HepG2 (cell line): Measurements from ENCODE around the gene ATL2. TPM values are rescaled to one million over a fixed set of nuclear protein-coding genes. Genes with fewer than 3 reads are reported as not detected.

Experiments used
- CBX5 ChIP-seq: sonication (generic); formaldehyde crosslinking; IDR thresholded peaks from 2 replicates; pipeline ENCODE4 v1.4.0; 2020; ENCODE audit warnings: missing genetic modification reagents, borderline replicate concordance
- DRAP1 ChIP-seq: IDR thresholded peaks from 2 replicates; pipeline ENCODE4 v1.6.1; 2016; ENCODE audit warnings: missing genetic modification reagents, missing compliant biosample characterization
- EZH2 ChIP-seq: conservative IDR thresholded peaks from 2 replicates; pipeline ENCODE4 v1.6.1; 2012; ENCODE audit warnings: mild to moderate bottlenecking, low read depth, low read length, moderate library complexity
- HIVEP1 ChIP-seq: sonication (generic); formaldehyde crosslinking; IDR thresholded peaks from 2 replicates; pipeline ENCODE4 v1.4.0; 2020; ENCODE audit warnings: mild to moderate bottlenecking, missing genetic modification reagents
- KDM2A ChIP-seq: sonication (generic); formaldehyde crosslinking; IDR thresholded peaks from 2 replicates; pipeline ENCODE4 v1.4.0; 2020; ENCODE audit warnings: low read depth, missing genetic modification reagents, borderline replicate concordance
- MEIS2 ChIP-seq: sonication (generic); formaldehyde crosslinking; IDR thresholded peaks from 2 replicates; pipeline ENCODE4 v1.9.0; 2021; ENCODE audit warnings: mild to moderate bottlenecking, missing genetic modification reagents
- MTF1 ChIP-seq: sonication (generic); formaldehyde crosslinking; IDR thresholded peaks from 2 replicates; pipeline ENCODE4 v1.5.0; 2020; ENCODE audit warnings: missing genetic modification reagents
- SAP130 ChIP-seq: IDR thresholded peaks from 2 replicates; pipeline ENCODE4 v1.6.1; 2016; ENCODE audit warnings: low read depth
- SMARCE1 ChIP-seq: fragments of 450-650 bp; IDR thresholded peaks from 2 replicates; pipeline ENCODE4 v1.6.1; 2017; ENCODE audit warnings: borderline replicate concordance
- TFDP2 ChIP-seq: sonication (generic); formaldehyde crosslinking; IDR thresholded peaks from 2 replicates; pipeline ENCODE4 v1.4.0; 2020; ENCODE audit warnings: missing genetic modification reagents
- THYN1 ChIP-seq: sonication (generic); formaldehyde crosslinking; IDR thresholded peaks from 2 replicates; pipeline ENCODE4 v1.8.1; 2023; ENCODE audit warnings: low read depth, mild to moderate bottlenecking, moderate library complexity, missing genetic modification reagents, borderline replicate concordance
- XRCC5 ChIP-seq: fragments of 200-400 bp; formaldehyde crosslinking; optimal IDR thresholded peaks from 2 replicates; pipeline ENCODE3; 2017; ENCODE audit warnings: mild to moderate bottlenecking, low read length
- ZKSCAN8 ChIP-seq: IDR thresholded peaks from 2 replicates; pipeline ENCODE4 v1.6.1; 2016; ENCODE audit warnings: borderline replicate concordance, missing genetic modification reagents, missing compliant biosample characterization
- ZNF550 ChIP-seq: sonication (generic); formaldehyde crosslinking; IDR thresholded peaks from 2 replicates; pipeline ENCODE4 v1.4.0; 2020; ENCODE audit warnings: mild to moderate bottlenecking, missing genetic modification reagents, borderline replicate concordance
- ZNF629 ChIP-seq: sonication (generic); formaldehyde crosslinking; conservative IDR thresholded peaks from 2 replicates; pipeline ENCODE4 v1.5.0; 2020; ENCODE audit warnings: missing genetic modification reagents
- ZNF670 ChIP-seq: sonication (generic); formaldehyde crosslinking; IDR thresholded peaks from 2 replicates; pipeline ENCODE4 v1.8.0; 2022; ENCODE audit warnings: mild to moderate bottlenecking, missing genetic modification reagents, borderline replicate concordance
- polyA plus RNA-seq, 8 experiments: library from polyadenylated mRNA; depleted of rRNA in 3 of 8; stranded (reverse) in 7 of 8; unstranded in 1 of 8; fragments of >200 nt; fragmentation: Illumina TruSeq in 4 of 8; extraction: Trizol in 4 of 8; gene quantifications; 2 replicates each; pipeline versions ENCODE4 v1.2.1 to v1.2.3, GENCODE V29; 2011 to 2016; ENCODE audit warnings: low read depth in 4 of 8, missing spikeins in 1 of 8, mixed read lengths in 1 of 8; ENCODE audit not compliant: insufficient read depth in 1 of 8
- total RNA-seq, 5 experiments: library from RNA; depleted of rRNA; stranded (reverse); fragments of >200 nt; fragmentation: Illumina TruSeq; extraction: Trizol; gene quantifications; 2 replicates each; pipeline ENCODE4 v1.2.3, GENCODE V29; 2016; ENCODE audit warnings: low read depth in 1 of 5
- TF ChIP-seq, protein P1 (sequence below): sonication (generic); formaldehyde crosslinking; IDR thresholded peaks from 2 replicates; pipeline ENCODE4 v1.4.0; 2020; ENCODE audit warnings: missing genetic modification reagents
- TF ChIP-seq, protein P2 (sequence below): sonication (generic); formaldehyde crosslinking; IDR thresholded peaks from 2 replicates; pipeline ENCODE4; 2020; ENCODE audit warnings: missing genetic modification reagents, mild to moderate bottlenecking, borderline replicate concordance
- TF ChIP-seq, protein P3 (sequence below): sonication (generic); formaldehyde crosslinking; IDR thresholded peaks from 2 replicates; pipeline ENCODE4 v1.9.0; 2021; ENCODE audit warnings: missing genetic modification reagents, mild to moderate bottlenecking, borderline replicate concordance

The ATL2 gene
- total and polyA plus RNA-seq, 2 of the 13 experiments (the other 11 are each of a cell fraction or from before 2014, with no cell fraction given): 56.5 to 119 TPM

- TF ChIP-seq XRCC5 (peak; percentile 75), THYN1 (CRISPR knock-in tag) (0 out of 2 replicates have a peak, but pooled peaks have one; percentile 80), TFDP2 (CRISPR knock-in tag) (peak; percentile 45), KDM2A (CRISPR knock-in tag) (peak; percentile 87), ZKSCAN8 (CRISPR knock-in tag) (peak; percentile 66; the same call in 1 of the 2 replicates), SMARCE1 (no peak), ZNF550 (CRISPR knock-in tag) (peak; percentile 48; the same call in 1 of the 2 replicates), ZNF670 (CRISPR knock-in tag) (peak; percentile 66; the same call in 1 of the 2 replicates), MEIS2 (CRISPR knock-in tag) (peak; percentile 81), CBX5 (CRISPR knock-in tag) (peak; percentile 40; the same call in 1 of the 2 replicates), ZNF629 (CRISPR knock-in tag) (no peak), SAP130 (CRISPR knock-in tag) (peak; percentile 74), EZH2 (no peak), HIVEP1 (no peak), DRAP1 (CRISPR knock-in tag) (peak; percentile 92), MTF1 (CRISPR knock-in tag) (no peak)
- TF ChIP-seq, protein P1, sequence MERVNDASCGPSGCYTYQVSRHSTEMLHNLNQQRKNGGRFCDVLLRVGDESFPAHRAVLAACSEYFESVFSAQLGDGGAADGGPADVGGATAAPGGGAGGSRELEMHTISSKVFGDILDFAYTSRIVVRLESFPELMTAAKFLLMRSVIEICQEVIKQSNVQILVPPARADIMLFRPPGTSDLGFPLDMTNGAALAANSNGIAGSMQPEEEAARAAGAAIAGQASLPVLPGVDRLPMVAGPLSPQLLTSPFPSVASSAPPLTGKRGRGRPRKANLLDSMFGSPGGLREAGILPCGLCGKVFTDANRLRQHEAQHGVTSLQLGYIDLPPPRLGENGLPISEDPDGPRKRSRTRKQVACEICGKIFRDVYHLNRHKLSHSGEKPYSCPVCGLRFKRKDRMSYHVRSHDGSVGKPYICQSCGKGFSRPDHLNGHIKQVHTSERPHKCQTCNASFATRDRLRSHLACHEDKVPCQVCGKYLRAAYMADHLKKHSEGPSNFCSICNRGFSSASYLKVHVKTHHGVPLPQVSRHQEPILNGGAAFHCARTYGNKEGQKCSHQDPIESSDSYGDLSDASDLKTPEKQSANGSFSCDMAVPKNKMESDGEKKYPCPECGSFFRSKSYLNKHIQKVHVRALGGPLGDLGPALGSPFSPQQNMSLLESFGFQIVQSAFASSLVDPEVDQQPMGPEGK (CRISPR knock-in tag): peak; percentile 98
- TF ChIP-seq, protein P2, sequence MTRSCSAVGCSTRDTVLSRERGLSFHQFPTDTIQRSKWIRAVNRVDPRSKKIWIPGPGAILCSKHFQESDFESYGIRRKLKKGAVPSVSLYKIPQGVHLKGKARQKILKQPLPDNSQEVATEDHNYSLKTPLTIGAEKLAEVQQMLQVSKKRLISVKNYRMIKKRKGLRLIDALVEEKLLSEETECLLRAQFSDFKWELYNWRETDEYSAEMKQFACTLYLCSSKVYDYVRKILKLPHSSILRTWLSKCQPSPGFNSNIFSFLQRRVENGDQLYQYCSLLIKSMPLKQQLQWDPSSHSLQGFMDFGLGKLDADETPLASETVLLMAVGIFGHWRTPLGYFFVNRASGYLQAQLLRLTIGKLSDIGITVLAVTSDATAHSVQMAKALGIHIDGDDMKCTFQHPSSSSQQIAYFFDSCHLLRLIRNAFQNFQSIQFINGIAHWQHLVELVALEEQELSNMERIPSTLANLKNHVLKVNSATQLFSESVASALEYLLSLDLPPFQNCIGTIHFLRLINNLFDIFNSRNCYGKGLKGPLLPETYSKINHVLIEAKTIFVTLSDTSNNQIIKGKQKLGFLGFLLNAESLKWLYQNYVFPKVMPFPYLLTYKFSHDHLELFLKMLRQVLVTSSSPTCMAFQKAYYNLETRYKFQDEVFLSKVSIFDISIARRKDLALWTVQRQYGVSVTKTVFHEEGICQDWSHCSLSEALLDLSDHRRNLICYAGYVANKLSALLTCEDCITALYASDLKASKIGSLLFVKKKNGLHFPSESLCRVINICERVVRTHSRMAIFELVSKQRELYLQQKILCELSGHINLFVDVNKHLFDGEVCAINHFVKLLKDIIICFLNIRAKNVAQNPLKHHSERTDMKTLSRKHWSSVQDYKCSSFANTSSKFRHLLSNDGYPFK (CRISPR knock-in tag): peak; percentile 100
- TF ChIP-seq, protein P3, sequence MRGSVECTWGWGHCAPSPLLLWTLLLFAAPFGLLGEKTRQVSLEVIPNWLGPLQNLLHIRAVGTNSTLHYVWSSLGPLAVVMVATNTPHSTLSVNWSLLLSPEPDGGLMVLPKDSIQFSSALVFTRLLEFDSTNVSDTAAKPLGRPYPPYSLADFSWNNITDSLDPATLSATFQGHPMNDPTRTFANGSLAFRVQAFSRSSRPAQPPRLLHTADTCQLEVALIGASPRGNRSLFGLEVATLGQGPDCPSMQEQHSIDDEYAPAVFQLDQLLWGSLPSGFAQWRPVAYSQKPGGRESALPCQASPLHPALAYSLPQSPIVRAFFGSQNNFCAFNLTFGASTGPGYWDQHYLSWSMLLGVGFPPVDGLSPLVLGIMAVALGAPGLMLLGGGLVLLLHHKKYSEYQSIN (CRISPR knock-in tag): 0 out of 2 replicates have a peak, but pooled peaks have one; percentile 28
Observed at GRCh38 chr2:38377050-38377828, at the start of gene ATL2 (continued).
